Measurements from ENCODE around the gene GSX2.

- TF ChIP-seq CTCF (IDR thresholded peaks at IDR 0.05) (no peak), POLR2A (IDR thresholded peaks at IDR 0.05) (no peak)
Measured at GRCh38 chr4:54085284-54085683, 14.7 kb upstream of the GSX2 start.
